Head of caudate nucleus (tissue), 42 donors: Measurements from ENCODE around the gene NT5DC3.
"Not testable (repeated sequence)": the region's sequence is repeated elsewhere in the genome, so short reads cannot be mapped to it uniquely, and the experiment has no call there.

Experiments
- DNase-seq, 42 donors: peaks; one replicate each; pipeline versions ENCODE4 v3.0.0 to v3.0.0-alpha.2; 2020 to 2021; ENCODE audit warnings: mixed read lengths in 7 of 42
- intact Hi-C: fragments of 100-400 bp; cut with DNase I; formaldehyde crosslinking; loops from one replicate; pipeline ENCODE4 v1.15.0; 2022

Gene NT5DC3

GRCh38 chr12:103838254-103838914, 2.6 kb downstream of the NT5DC3 start:
- intact Hi-C loops, result no loop called here
- no peak for DNase-seq

GRCh38 chr12:103836345-103836744, 4.7 kb downstream of the NT5DC3 start:
- no peak for DNase-seq
- intact Hi-C loops, result no loop called here

GRCh38 chr12:103835747-103836335, 5.2 kb downstream of the NT5DC3 start:
- intact Hi-C loops, DNase-seq: not testable (repeated sequence)

- DNase-seq, result no peak
- intact Hi-C loops, result no loop called here
These were observed 6.1 kb downstream of the NT5DC3 start for GRCh38 chr12:103834942-103835341.

- intact Hi-C loops, result no loop called here
- no peak for DNase-seq
These were observed 7.1 kb downstream of the NT5DC3 start for GRCh38 chr12:103833891-103834290.

- DNase-seq, result no peak
- intact Hi-C loops, result no loop called here
These were observed 7.8 kb downstream of the NT5DC3 start for GRCh38 chr12:103833095-103833775.

GRCh38 chr12:103832048-103832997, 8.7 kb downstream of the NT5DC3 start:
- intact Hi-C loops, result no loop called here
- DNase-seq, result no peak

GRCh38 chr12:103830730-103831320, 10.2 kb downstream of the NT5DC3 start:
- no peak for DNase-seq
- intact Hi-C loops, result no loop called here

- no peak for DNase-seq
- intact Hi-C loops, result no loop called here
These were observed 10.9 kb downstream of the NT5DC3 start for GRCh38 chr12:103830025-103830725.

- intact Hi-C loops, result no loop called here
- no peak for DNase-seq
These were observed 11.9 kb downstream of the NT5DC3 start for GRCh38 chr12:103829092-103829491.

- no peak for DNase-seq
- intact Hi-C loops, result no loop called here
These were observed 13.1 kb downstream of the NT5DC3 start for GRCh38 chr12:103827911-103828391.

- no peak for DNase-seq
- intact Hi-C loops, result no loop called here
These were observed 16.2 kb downstream of the NT5DC3 start for GRCh38 chr12:103824845-103825244.

- intact Hi-C loops, result no loop called here
- DNase-seq, result no peak
These were observed 16.7 kb downstream of the NT5DC3 start for GRCh38 chr12:103824290-103824689.

GRCh38 chr12:103823871-103824270, 17.2 kb downstream of the NT5DC3 start:
- no peak for DNase-seq
- intact Hi-C loops, result no loop called here

- intact Hi-C loops, result no loop called here
- DNase-seq, result no peak
These were observed 19.3 kb downstream of the NT5DC3 start for GRCh38 chr12:103821773-103822172.

GRCh38 chr12:103820881-103821489, 20.0 kb downstream of the NT5DC3 start:
- DNase-seq, result no peak
- intact Hi-C loops, result no loop called here

GRCh38 chr12:103820361-103820760, 20.7 kb downstream of the NT5DC3 start:
- intact Hi-C loops, result no loop called here

GRCh38 chr12:103819892-103820291, 21.1 kb downstream of the NT5DC3 start:
- intact Hi-C loops, result no loop called here
- DNase-seq, result no peak

More at GRCh38 chr12:103820361-103820760, 20.7 kb downstream of the NT5DC3 start:
- no peak for DNase-seq
